GOT3 (cell line): ENCODE measurements around the gene YBX3.

Experiments
- DNase-seq: peaks from one replicate; lab custom pipeline; 2025; ENCODE audit warnings: mixed read lengths; lab: John Stamatoyannopoulos, UW

The YBX3 gene

DNA sequence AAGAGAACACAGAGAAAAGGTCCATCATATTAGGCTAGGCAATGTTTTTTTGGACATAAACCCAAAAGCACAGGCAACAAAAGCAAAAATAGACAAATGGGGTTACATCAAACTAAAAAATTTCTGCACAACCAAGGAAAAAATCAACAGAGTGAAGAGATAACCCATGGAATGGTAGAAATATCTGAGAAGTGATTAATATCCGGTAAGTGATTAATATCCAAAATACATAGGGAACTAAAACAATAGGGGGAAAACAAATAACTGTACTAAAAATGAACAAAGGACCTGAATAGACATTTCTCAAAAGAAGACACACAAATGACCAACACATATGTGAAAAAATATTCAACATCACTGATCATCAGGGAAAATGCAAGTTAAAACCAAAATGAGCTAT is 53.6 kb downstream of the YBX3 start:
- no peak for DNase-seq

DNA sequence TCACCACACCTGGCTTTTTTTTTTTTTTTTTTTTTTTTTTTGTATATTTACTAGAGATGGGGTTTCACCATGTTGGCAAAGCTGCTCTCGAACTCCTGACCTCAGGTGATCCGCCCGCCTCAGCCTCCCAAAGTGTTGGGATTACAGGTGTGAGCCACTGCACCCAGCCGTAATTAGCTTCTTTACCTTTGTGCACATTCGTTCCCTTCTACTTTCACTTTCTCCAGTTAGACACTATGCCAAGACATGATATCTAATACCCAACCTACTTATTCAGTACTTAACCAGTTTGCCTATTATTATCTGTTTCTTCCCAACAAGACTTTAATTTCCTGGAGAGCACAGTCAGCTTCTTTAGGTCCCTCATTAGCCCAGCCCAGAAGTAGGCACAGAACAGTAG is 54.6 kb downstream of the YBX3 start:
- no peak for DNase-seq

- DNase-seq, result no peak
Observed at GRCh38 chr12:10667581-10667980, 55.5 kb downstream of the YBX3 start.

DNA sequence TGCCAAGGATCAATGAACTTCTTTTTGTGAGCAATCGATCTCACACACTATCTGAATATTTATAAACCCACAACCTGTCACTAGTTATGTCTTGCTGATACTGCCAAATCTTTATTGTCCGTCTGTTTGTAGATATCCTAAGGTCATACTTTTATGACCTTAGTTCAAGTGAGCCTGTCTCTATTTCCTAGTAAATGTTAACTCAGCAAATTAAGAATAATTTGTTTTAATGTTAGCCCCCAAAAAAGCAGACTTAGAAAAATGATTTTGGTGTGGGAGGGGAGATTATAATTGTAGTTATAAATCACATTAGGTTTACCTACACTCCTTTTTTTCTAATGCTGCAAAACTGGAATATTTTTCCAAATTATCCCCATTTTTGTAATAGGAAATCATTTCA is 58.6 kb downstream of the YBX3 start:
- DNase-seq, result no peak

- DNase-seq, result no peak
Observed at GRCh38 chr12:10663869-10664268, 59.3 kb downstream of the YBX3 start.

DNA sequence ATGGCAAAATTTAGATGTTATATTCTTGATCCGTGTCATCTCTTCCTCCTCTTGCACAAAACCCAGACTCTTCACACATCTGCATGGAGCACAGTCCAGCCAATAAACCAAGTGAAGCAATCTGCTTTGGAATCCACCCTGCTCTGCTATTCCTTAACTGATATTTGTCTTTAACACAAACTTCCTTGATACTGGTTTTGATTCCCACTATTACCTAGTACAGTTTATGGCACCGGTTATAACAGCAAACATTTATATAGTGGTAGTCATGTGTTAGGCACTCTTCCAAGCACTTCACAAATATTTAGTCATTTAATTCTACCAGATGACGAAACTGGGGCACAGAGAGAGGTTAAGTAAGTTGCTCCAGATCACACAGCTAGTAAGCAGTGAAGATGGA is 61.8 kb downstream of the YBX3 start:
- no peak for DNase-seq

GRCh38 chr12:10654003-10654402 is 69.1 kb downstream of the YBX3 start:
- DNase-seq, result no peak

GRCh38 chr12:10652192-10652591 is 70.9 kb downstream of the YBX3 start:
- DNase-seq, result no peak
